ENCODE data around the gene UPK1A. TPM values are rescaled to one million over a fixed set of nuclear protein-coding genes. Genes with fewer than 3 reads are reported as not detected.
A peak's percentile ranks its signal among the peaks of the same experiment; 100 is the strongest.
"Not testable (repeated sequence)": the region's sequence is repeated elsewhere in the genome, so short reads cannot be mapped to it uniquely, and the experiment has no call there.

Gene UPK1A
- total RNA-seq, 1 experiment from 2014 or later: not detected

DNA sequence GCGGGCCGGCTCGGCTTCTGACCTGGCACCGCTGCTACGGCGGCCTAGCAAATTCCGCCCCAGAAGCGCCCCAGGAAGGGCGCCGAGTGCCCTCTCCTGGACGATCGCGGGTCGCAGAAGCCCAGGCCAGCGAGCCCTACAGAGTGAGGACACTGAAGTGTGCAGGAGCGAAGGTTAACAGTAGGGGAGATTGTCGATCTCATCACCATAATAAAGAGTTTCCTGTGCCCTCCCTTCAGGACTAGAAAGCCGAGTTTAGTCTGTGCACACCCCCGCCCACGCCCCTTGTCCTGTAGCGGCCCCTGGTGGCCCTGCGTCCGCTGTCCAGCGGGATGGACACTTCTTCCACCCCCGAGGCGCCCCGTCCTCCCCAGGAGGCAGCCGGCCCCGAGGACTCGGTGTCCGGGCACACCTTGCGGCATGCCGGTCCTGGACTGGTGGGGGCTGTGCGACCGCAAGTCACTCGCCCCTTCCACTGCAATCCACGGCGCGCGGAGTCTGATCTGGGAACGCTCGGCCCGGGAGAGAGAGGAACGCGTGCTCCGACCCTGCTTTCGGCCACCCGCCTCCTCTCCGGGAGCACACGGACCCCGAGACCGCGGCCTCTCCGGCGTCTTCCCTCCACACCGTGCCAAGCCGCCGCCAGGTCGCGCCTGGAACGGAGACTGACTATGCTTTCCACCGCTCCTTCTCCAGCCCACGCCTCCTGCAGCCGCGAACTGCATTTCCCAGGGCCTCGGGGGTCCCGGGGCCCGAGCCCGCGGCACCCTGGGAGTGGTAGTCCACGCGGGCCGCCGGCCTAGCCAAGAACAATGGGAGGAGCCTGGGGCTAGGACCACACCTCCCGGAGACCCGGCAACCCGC, 50.7 kb downstream of the UPK1A start:
- DNase-seq (ENCODE audit: low read depth): peak; percentile 87

DNA sequence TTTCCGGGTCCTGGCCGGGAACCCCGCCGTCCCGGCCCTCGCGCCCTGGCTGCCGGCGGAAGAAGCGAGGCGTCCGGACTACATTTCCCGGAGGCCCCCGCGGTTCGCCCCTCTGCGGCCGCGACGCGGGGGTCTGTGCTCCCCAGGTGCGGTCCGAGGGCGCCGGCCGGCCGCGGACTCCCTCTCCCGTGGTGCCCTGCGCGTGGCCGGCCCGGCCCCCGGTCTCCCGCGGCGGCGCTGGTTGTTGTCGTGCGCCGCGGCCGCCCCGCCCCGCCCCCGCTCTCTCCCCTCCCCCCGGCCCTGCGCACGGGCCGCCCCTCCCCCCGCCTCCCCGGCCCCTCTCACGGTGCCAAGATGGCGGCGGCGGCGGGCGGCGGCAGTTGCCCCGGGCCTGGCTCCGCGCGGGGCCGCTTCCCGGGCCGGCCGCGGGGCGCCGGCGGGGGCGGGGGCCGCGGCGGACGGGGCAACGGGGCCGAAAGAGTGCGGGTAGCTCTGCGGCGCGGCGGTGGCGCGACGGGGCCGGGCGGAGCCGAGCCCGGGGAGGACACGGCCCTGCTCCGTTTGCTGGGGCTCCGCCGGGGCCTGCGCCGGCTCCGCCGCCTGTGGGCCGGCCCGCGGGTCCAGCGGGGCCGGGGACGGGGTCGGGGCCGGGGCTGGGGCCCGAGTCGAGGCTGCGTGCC, 51.5 kb downstream of the UPK1A start, which contains the start of gene KMT2B:
Gene KMT2B, plus strand, starts transcription at position 339 of the 680 bp plus-strand sequence. Its CDS starts 16 bp downstream, at position 355.
- peak; percentile 97 for DNase-seq (ENCODE audit: low read depth)

GRCh38 chr19:35718345-35719041, 52.2 kb downstream of the UPK1A start:
- DNase-seq (ENCODE audit: low read depth): no peak

- no peak for DNase-seq (ENCODE audit: low read depth)
Measured at GRCh38 chr19:35719402-35720162, 53.3 kb downstream of the UPK1A start.

- DNase-seq (ENCODE audit: low read depth): no peak
Measured at GRCh38 chr19:35720163-35720524, 53.8 kb downstream of the UPK1A start.

GRCh38 chr19:35720648-35721047, 54.3 kb downstream of the UPK1A start:
- DNase-seq (ENCODE audit: low read depth): no peak

DNA sequence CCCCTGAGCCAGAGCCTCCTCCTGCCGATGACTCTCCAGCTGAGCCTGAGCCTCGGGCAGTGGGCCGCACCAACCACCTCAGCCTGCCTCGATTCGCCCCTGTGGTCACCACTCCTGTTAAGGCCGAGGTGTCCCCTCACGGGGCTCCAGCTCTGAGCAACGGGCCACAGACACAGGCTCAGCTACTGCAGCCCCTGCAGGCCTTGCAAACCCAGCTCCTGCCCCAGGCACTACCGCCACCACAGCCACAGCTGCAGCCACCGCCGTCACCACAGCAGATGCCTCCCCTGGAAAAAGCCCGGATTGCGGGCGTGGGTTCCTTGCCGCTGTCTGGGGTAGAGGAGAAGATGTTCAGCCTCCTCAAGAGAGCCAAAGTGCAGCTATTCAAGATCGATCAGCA, 55.1 kb downstream of the UPK1A start:
- no peak for DNase-seq (ENCODE audit: low read depth)

DNA sequence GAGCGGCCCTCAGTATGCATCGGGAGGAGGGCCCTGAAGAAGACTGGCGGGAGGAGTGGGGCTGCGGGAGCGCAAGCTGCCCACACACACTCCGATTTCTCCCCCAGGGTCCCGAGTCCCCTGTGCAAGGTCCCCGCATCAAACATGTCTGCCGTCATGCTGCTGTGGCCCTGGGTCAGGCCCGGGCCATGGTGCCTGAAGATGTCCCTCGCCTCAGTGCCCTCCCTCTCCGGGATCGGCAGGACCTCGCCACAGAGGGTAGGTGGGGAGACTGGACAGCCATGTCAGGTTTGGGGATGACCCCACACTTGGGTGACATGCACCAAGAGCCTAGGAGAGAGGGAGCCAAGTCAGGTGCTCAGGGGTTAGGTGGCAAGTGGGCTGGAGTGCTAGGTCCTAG, 56.1 kb downstream of the UPK1A start:
- no peak for DNase-seq (ENCODE audit: low read depth)

- DNase-seq (ENCODE audit: low read depth): no peak
Measured at GRCh38 chr19:35722897-35723296, 56.6 kb downstream of the UPK1A start.

- DNase-seq (ENCODE audit: low read depth): no peak
Measured at GRCh38 chr19:35723671-35724070, 57.4 kb downstream of the UPK1A start.

- not testable (repeated sequence) for DNase-seq (ENCODE audit: low read depth)
Measured at GRCh38 chr19:35724132-35724531, 57.8 kb downstream of the UPK1A start.

DNA sequence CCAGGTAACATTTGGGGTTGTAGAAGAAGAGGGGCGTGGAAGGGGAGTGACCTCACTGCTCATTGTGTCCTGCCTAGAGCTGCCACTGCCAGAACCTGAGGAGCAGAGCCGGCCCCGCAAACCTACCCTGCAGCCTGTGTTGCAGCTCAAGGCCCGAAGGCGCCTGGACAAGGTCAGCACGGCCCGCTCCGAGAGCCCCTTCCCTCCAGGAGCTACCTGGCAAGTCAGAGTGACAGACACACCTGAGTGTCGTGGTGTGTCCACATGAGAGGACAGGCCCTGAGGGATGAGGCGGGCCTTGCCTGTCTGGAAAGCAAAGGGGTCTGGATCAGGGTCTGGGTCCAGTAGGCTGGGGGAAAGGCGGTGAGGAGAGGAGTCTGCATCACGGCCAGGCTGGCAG, 58.2 kb downstream of the UPK1A start:
- DNase-seq (ENCODE audit: low read depth): no peak

DNA sequence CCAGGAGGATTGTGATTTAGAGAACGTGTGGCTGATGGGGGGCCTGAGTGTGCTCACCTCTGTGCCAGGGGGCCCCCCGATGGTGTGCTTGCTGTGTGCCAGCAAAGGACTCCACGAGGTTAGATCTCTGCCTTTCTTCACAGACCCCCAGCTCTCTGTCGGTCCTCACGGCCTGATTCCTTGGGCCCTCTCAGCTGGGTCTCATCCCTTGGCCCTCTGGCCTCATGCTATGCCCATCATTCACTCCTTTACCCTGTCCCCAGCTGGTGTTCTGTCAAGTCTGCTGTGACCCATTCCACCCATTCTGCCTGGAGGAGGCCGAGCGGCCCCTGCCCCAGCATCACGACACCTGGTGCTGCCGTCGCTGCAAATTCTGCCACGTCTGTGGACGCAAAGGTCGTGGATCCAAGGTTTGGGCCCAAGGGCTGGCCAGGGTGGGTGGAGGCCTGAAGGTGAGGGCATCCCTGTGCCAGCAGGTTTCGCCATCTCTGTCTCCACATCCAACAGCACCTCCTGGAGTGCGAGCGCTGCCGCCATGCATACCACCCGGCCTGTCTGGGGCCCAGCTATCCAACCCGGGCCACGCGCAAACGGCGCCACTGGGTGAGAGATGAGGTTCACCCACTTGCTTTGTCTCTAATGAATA, 59.0 kb downstream of the UPK1A start:
- DNase-seq (ENCODE audit: low read depth): no peak

GRCh38 chr19:35727053-35727955, 61.0 kb downstream of the UPK1A start:
- no peak for DNase-seq (ENCODE audit: low read depth)

Other genes with a start within 250 kb of the UPK1A start
- not detected in 2 replicates for gene FFAR2, start 218.3 kb upstream of the UPK1A start, total RNA-seq (2014; rRNA removed; shearing (Covaris generic))
- not detected in 2 replicates for gene KRTDAP, start 176.1 kb upstream of the UPK1A start, total RNA-seq (2014; rRNA removed; shearing (Covaris generic))
- gene DMKN, start 152.9 kb upstream of the UPK1A start, total RNA-seq (2014; rRNA removed; shearing (Covaris generic)): 34.4 and 53.0 TPM in 2 replicates
- 3.0 and 14.9 TPM in 2 replicates for gene SBSN, start 138.2 kb upstream of the UPK1A start, total RNA-seq (2014; rRNA removed; shearing (Covaris generic))
- not detected in 2 replicates for gene GAPDHS, start 133.1 kb upstream of the UPK1A start, total RNA-seq (2014; rRNA removed; shearing (Covaris generic))
- 162 and 178 TPM in 2 replicates for gene TMEM147, start 120.9 kb upstream of the UPK1A start, total RNA-seq (2014; rRNA removed; shearing (Covaris generic))
- not detected in 2 replicates for gene ATP4A, start 102.9 kb upstream of the UPK1A start, total RNA-seq (2014; rRNA removed; shearing (Covaris generic))
- gene PMIS2, start 80.3 kb upstream of the UPK1A start, total RNA-seq (2014; rRNA removed; shearing (Covaris generic)): not detected in 2 replicates
- gene HAUS5, start 53.8 kb upstream of the UPK1A start, total RNA-seq (2014; rRNA removed; shearing (Covaris generic)): 19.7 and 21.1 TPM in 2 replicates
- gene RBM42, start 37.5 kb upstream of the UPK1A start, total RNA-seq (2014; rRNA removed; shearing (Covaris generic)): 71.9 and 93.9 TPM in 2 replicates
- 0.50 and 2.5 TPM in 2 replicates for gene ETV2, start 24.8 kb upstream of the UPK1A start, total RNA-seq (2014; rRNA removed; shearing (Covaris generic))
- 551 and 688 TPM in 2 replicates for gene COX6B1, start 18.2 kb upstream of the UPK1A start, total RNA-seq (2014; rRNA removed; shearing (Covaris generic))
- not detected in 2 replicates for gene ZBTB32, start 38.0 kb downstream of the UPK1A start, total RNA-seq (2014; rRNA removed; shearing (Covaris generic))
- 7.7 and 10.9 TPM in 2 replicates for gene KMT2B, start 51.5 kb downstream of the UPK1A start, total RNA-seq (2014; rRNA removed; shearing (Covaris generic))
- 2.9 and 11.1 TPM in 2 replicates for gene IGFLR1, start 75.9 kb downstream of the UPK1A start, total RNA-seq (2014; rRNA removed; shearing (Covaris generic))
- gene U2AF1L4, start 78.9 kb downstream of the UPK1A start, total RNA-seq (2014; rRNA removed; shearing (Covaris generic)): 8.4 and 13.3 TPM in 2 replicates
- 48.5 and 50.6 TPM in 2 replicates for gene PSENEN, start 79.1 kb downstream of the UPK1A start, total RNA-seq (2014; rRNA removed; shearing (Covaris generic))
- 4.5 and 5.4 TPM in 2 replicates for gene LIN37, start 82.1 kb downstream of the UPK1A start, total RNA-seq (2014; rRNA removed; shearing (Covaris generic))
- gene HSPB6, start 90.5 kb downstream of the UPK1A start, total RNA-seq (2014; rRNA removed; shearing (Covaris generic)): 0.17 TPM in 1 of 2 replicates, not detected in the other
- gene PROSER3, start 91.7 kb downstream of the UPK1A start, total RNA-seq (2014; rRNA removed; shearing (Covaris generic)): 8.6 and 10.8 TPM in 2 replicates
- 1.3 and 1.8 TPM in 2 replicates for gene ARHGAP33, start 109.0 kb downstream of the UPK1A start, total RNA-seq (2014; rRNA removed; shearing (Covaris generic))
- gene PRODH2, start 146.3 kb downstream of the UPK1A start, total RNA-seq (2014; rRNA removed; shearing (Covaris generic)): not detected in 2 replicates
- gene NPHS1, start 186.0 kb downstream of the UPK1A start, total RNA-seq (2014; rRNA removed; shearing (Covaris generic)): not detected in 2 replicates
- not detected in 2 replicates for gene KIRREL2, start 190.4 kb downstream of the UPK1A start, total RNA-seq (2014; rRNA removed; shearing (Covaris generic))
- gene APLP1, start 202.1 kb downstream of the UPK1A start, total RNA-seq (2014; rRNA removed; shearing (Covaris generic)): 1.6 and 6.6 TPM in 2 replicates
- gene NFKBID, start 234.0 kb downstream of the UPK1A start, total RNA-seq (2014; rRNA removed; shearing (Covaris generic)): 5.8 and 5.9 TPM in 2 replicates
- gene HCST, start 236.0 kb downstream of the UPK1A start, total RNA-seq (2014; rRNA removed; shearing (Covaris generic)): not detected in 2 replicates
- not detected in 2 replicates for gene TYROBP, start 241.8 kb downstream of the UPK1A start, total RNA-seq (2014; rRNA removed; shearing (Covaris generic))

Data from HT1080 (cell line).